HK-2 (cell line): ENCODE data around the gene GPC6.
A peak's percentile ranks its signal among the peaks of the same experiment; 100 is the strongest.

Source experiments
- DNase-seq: peaks from one replicate; pipeline ENCODE4 v3.0.0-alpha.2; 2018; ENCODE audit not compliant: unreplicated experiment

Gene GPC6

DNA sequence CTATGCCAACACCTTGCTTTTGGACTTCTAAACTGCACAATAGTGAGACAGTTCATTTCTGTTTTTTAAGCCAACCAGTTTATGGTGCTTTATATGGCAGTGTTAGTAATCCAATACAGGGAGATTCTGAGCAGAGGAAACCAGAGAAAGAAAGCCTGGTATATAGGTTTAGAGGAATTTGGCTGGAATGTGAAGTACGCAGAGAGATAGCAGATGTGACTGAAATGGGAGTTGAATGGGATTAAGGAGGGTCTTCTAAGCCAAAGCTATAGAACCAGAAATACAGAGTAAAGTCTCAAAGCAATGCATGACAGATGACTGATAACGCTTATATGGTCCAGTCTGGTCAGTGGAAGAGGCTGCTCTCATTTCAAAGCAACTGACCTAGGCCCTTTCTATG, 453.7 kb downstream of the GPC6 start:
- DNase-seq: no peak

DNA sequence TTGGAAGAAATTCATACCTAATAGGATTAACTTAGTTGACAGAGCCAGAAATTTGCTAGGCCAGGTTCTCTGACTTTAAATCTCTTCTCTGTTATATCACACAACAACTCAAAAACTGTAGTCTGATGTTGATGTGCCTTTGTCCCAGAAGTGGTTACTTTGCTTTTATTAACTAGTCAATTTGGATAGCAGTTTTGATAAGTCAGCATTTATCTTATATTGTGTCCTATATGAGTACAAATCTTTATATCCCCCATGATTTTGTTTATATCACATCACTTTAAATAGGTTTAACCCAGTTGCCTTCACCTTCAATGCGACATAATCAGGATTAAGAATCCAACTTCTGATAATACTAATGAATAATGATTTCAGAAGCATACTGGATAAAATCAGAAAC, 459.3 kb downstream of the GPC6 start:
- DNase-seq: no peak

DNA sequence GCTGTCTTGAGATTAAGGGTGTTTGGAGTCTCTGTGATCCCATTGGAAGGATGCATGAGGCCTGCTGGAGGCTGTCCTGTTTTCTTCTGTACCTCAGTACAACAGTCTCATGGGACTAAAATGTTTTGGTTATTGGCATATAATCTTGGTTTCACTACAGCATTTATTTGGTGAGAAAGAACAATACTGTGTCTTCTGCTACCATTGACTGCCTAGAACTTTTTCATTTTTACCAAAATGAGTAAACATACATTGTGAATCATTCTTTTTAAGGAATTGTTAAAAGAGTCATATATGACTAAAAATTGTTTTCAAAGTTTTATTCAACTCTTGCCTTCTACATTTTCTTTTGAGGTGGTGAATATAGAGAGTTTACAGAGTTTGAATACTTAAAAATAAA, 459.8 kb downstream of the GPC6 start:
- DNase-seq: no peak

GRCh38 chr13:93687261-93687660, 460.7 kb downstream of the GPC6 start:
- DNase-seq: no peak

GRCh38 chr13:93689333-93689732, 462.7 kb downstream of the GPC6 start:
- no peak for DNase-seq

- DNase-seq: peak; percentile 1
These were observed 463.5 kb downstream of the GPC6 start for GRCh38 chr13:93690139-93690538.

DNA sequence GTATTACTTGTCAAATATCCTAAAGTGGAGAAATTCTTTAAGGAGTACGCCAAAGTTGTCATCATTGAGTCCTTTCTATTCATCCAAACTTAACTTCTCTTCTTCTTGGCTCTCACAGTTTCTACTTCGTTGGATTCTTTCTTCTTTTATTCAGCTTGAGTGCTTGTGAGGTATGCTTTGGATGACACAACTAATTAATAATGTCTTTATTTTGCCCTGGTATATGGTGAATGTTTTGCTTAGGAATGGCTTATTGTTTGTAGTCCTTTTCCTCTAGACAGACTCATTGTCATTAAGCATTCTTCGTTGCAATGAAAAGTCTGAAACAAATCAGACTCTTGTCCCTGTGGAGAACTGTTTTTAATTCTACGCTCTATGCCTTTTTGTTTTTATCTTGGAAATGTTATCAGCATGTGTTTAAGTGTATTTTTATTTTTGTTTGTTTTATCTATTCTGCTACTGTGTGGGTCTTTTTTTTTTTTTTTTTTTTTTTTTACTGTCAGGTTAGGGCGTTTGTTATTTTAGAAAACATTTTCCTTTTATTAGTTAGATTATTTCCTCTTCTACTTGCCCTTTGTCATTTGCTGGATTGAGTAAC, 471.5 kb downstream of the GPC6 start:
- DNase-seq: no peak

DNA sequence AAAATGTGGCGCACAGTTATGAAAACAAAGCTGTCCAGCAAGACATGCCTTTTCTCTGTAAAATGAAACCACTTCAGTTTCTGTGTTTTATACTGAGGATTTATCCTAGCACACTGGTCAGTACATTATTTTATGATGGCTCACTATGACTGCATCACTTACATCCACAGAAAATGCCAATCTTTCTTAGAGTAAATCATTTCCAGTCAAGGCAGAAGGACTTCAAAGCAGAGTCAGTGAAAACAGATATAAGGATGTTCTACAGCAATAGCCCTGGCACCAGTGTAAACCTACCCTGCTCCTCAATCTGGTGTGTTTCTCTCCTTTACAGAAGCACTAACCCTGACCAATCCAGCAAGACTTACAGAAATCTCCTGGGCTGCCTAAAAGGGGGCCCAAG, 473.5 kb downstream of the GPC6 start:
- DNase-seq: no peak

GRCh38 chr13:93708308-93709075, 481.9 kb downstream of the GPC6 start:
- DNase-seq: no peak

DNA sequence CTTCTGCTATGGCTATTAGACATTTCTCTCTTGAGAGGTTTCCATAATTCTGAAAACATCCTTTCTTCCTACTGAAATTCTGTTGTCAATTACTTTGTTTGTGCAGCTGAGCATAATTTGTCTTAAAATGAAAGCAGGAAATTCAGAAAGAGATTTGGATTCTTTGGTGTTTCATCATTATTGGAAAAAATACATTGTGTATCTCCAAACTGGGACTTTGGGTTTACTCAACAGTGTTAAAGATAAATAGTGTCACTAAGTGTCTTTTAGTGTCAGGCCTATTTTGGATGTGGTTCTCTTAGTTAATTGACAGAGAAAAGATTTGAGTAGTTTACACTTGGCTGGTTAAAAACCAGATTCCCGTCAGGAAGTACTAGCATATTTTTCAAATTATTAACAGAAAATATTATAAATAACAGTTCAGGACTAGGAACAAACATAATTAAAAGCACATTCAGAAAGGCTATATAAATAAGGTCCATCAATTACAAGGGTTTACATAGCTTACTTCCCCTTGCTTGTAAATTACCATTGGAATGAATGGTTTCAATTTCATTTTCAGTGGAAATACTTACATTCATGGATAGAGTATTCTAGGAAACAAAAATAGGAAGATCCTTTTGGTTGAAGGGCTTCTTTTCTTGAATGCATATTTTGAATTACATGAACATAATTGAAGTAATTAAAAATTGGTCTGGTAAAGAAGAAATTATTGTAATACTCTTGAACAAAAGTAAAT, 483.1 kb downstream of the GPC6 start:
- DNase-seq: no peak

GRCh38 chr13:93714171-93714570, 487.6 kb downstream of the GPC6 start:
- DNase-seq: no peak

GRCh38 chr13:93715866-93716265, 489.3 kb downstream of the GPC6 start:
- no peak for DNase-seq

GRCh38 chr13:93716623-93717022, 490.0 kb downstream of the GPC6 start:
- DNase-seq: no peak

DNA sequence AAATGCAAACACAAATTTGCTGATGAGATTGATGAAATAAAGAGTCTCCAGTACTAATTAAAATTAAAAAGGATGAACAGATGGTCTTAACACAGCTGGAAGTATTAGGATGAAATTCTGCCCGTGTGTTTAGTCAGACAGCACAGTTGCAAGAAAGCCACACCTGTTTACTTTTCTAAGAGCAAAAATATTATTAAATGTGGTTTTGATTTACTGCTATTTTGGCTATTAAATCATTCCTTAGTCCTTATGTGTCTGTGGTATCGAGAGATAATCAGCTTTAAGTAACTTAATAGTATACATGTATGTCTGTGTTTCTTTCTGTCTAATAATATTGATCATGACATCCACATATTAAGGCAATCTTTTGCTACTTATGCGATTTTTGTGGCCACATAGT, 494.9 kb downstream of the GPC6 start:
- no peak for DNase-seq

DNA sequence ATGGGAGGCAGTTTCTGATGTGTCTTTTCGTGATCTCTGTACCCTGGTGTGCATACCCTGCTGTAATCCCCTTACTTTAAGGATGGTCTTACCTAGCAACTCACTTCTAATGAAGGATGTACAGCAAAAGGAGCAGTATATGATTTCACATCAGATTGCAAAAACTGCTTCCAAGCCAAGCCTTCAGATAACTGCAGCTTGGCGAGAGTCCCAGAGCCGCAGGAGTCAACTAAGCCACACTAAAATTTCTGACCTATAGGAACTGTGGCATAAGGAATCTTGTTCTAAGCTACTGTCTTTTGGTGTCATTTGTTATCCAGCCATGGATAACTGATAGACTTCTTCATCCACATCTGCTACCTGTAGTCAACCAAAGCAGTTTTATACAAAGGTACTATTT, 496.7 kb downstream of the GPC6 start:
- DNase-seq: no peak

- DNase-seq: no peak
These were observed 497.6 kb downstream of the GPC6 start for GRCh38 chr13:93724187-93724586.

DNA sequence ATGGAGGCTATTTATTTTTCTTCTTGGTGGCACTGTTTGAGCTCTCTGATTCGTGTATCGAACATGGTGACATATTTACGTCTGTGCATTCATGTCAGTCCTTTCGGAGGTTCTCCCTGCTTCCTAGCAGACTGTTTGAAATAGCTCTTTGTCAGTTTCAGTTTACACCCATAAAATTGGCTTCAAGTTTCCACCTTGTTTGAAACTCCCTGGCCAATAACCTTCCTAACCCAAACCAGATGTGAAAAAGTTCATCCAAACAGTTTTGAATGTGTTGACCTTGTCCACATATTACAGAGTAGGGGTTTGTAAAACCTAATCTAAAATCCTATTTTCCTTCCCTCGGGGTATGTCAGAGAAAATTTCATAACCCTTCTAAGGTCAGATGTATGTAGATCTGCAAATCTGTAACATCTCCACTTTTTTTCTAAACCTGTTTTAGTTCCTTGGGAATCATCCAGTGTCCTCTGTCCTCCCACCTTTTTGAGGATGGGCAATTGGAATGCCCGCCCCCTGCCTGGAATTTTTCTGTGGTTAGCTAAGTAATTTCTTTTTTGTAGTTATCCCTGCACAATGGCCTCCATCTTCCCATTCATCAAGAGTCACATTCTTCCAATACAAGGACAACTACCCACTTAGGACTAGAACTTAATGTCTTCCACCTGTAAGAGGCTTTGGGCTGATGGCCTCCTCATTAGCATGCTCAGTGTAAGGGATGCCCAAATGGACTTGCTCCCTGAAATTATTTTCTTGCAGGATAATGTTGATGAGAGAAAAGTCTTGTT, 499.8 kb downstream of the GPC6 start:
- DNase-seq: no peak

DNA sequence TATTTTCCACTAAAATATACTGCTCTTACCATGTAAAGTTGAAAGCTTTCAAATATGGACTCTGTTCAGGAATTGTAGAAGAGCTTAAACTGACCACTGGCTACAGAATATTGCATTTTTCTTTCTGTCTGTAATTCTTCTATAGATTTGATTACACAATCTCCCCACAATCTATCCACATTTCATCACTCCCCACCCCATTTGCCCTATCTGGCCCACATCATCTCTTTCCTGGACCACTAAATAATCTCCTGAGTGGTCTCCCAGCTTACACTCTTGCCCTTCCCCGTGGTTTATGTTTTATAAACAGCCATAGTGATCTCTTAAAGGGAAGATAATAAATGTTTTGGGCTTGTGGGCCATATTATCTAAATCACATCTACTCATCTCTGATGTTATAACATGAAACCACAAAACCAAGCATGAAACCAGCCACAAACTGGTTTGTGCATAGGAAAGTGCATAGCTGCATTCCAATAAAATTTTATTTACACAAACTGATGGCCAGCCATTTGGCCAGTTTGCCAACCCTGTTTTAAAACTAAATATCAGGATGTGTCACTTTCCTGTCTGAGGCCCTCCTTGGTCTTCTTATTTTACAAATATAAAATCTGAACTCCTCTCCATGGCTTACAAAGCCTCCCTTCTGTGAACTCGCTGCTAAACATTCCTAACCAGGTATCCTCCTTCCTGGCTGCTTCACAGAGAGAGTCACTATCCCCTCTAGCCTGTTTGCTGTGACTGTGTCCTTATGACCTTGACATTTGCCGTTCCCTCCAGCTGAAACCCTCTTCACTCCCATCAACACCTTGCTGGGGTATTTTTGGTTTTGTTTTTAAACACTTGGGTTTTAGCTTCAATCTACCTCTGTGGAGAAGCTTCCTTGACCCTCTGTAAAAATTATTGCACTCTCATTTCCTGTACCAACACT, 500.9 kb downstream of the GPC6 start:
- DNase-seq: no peak

DNA sequence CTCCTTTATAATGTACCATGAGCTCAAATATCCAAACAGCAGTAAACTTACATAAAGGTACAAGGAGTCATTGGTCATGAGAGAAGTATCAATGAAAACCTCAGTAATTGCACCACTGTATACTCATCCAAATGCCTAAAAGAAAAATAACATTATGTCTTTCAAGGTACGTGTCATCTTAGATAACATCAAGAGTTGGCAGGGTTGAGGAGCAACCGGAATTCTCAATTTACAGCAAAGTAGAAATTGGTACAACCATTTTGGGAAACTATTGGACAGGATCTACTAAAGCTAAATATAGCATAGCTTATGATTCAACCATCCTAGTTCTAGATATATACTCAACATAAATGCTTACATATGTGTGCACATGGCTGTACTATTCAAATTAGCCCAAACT, 502.8 kb downstream of the GPC6 start:
- no peak for DNase-seq

DNA sequence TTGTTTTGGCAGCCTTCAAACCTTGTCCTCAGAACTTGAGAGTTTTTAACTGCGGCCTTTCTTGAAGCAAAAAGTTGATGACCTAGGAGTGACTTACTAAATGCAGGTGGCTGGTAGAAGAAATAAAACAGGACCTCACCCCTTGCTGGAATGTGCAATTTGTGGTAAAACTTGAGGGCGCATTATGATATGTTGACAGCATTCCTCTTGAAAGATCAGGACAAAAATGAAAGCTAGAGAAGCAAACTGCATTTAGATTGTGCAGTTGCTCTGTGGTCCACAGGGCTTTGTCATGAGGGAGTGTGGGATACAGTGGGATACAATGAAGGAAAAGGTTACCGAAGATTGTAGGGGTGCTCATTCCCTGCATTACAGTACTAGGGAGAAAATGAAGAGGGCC, 504.2 kb downstream of the GPC6 start:
- DNase-seq: no peak

GRCh38 chr13:93732186-93732585, 505.6 kb downstream of the GPC6 start:
- DNase-seq: no peak
